Measurements from ENCODE around the gene SMURF2. TPM values are rescaled to one million over a fixed set of nuclear protein-coding genes. Genes with fewer than 3 reads are reported as not detected.
A peak's percentile ranks its signal among the peaks of the same experiment; 100 is the strongest.

Gene SMURF2
- total RNA-seq, 1 experiment from 2014 or later, result 127 TPM

DNA sequence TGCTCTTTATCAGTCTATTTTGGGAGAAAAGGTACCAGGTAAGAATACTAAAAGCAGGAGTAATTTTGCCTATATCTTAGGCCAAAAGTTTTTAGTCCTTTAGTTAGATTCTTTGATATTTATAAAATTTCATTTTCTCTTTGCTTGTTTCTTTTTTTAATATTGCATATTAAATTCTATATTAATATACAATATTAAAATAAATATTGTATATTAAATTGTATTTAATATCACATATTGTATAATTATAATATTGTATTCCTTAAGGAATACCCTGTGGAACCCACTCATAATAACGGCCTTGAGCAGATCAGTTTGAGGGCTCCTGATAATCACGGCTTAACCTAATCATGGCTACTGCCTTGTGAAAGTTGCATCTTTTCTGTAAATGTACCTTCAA lies 153.4 kb downstream of the SMURF2 start:
- TF ChIP-seq CEBPB (IDR thresholded peaks at IDR 0.05; ENCODE audit: low read depth) (no peak), EZH2phosphoT487 (IDR thresholded peaks at IDR 0.05; ENCODE audit: borderline replicate concordance) (no peak)
- ChIA-PET RAD21 (ENCODE audit: low non-redundant PET in 1 of 2, low total read pairs in 2 of 2, uncharacterized antibody in 2 of 2, unreplicated experiment in 2 of 2) (no interaction called here), CTCF (no interaction called here), POLR2A (no interaction called here)
- Histone ChIP-seq H3K27me3 (ENCODE audit: insufficient read depth, low read length) (no peaks in the 10 kb centered on the region), H3K9me2 (ENCODE audit: insufficient read depth) (no peaks in the 10 kb centered on the region), H2AFZ (ENCODE audit: low read depth, low read length, poor library complexity, severe bottlenecking) (no peak overlapping the region), H3K4me2 (ENCODE audit: low read length) (peak overlapping the region; percentile 87), H3K9me3 (ENCODE audit: control insufficient read depth in 1 of 2, insufficient read depth in 1 of 2, low read depth in 1 of 2, low read length in 2 of 2) (no peaks in the 10 kb centered on the region), H3K9ac (ENCODE audit: low read length) (peak overlapping the region; percentile 99; the same call in 1 of the 2 replicates), H4K20me1 (ENCODE audit: insufficient read depth) (peaks cover 32% of the 10 kb centered on the region; the same call in 1 of the 2 replicates), H3K4me3 (replicated peaks in 1 of 2; ENCODE audit: low read depth in 1 of 2, low read length in 2 of 2) (peak overlapping the region in 1 of 2 experiments; percentile 95; a peak in 1 of 4 replicates), H3K36me3 (ENCODE audit: control insufficient read depth in 1 of 2, insufficient read depth in 2 of 2, low read length in 2 of 2) (peaks cover 49 to 57% of the 10 kb centered on the region in 2 experiments), H3K4me1 (ENCODE audit: control insufficient read depth in 1 of 2, insufficient read depth in 2 of 2, low read length in 2 of 2) (peaks cover 12 to 22% of the 10 kb centered on the region in 2 experiments), H3K27ac (ENCODE audit: low read depth, low read length) (no peak overlapping the region), H3K79me2 (ENCODE audit: insufficient read depth, low read length) (peaks cover 89% of the 10 kb centered on the region)
- BruUV-seq (replicated peaks), result no TSS peak
- no peak for ATAC-seq
- no peak for DNase-seq (ENCODE audit: low read depth, low spot score)
- intact Hi-C loops (cut with micrococcal nuclease), result loop anchor here (5.0 kb wide), 1 partner anchor 139 kb away; no protein-coding TSS in a partner anchor

DNA sequence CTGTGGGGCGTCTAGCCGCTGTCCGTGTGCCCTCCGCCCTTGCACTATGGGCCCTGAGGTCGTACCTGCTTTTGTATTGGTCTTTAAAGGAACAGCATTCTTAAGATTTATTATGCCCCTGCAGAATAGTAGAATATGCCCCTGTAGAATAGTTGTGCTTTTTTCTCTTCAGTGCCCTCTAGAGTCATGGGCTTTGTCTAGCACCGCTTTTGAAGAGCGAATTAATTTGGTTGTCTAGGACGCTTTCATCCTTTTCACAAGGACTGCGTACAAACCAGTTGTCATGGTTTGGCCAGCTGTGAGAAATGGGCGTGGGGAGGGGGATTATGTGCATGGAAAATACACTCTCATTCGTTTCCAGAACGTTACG lies 154.7 kb downstream of the SMURF2 start:
- Histone ChIP-seq H3K27ac (ENCODE audit: low read depth, low read length) (peak overlapping the region; percentile 90), H2AFZ (ENCODE audit: low read depth, low read length, poor library complexity, severe bottlenecking) (no peak overlapping the region), H3K9me3 (ENCODE audit: control insufficient read depth in 1 of 2, insufficient read depth in 1 of 2, low read depth in 1 of 2, low read length in 2 of 2) (no peaks in the 10 kb centered on the region), H3K4me3 (replicated peaks in 1 of 2; ENCODE audit: low read depth in 1 of 2, low read length in 2 of 2) (peak overlapping the region; percentile 93 to 95), H4K20me1 (ENCODE audit: insufficient read depth) (peaks cover 44% of the 10 kb centered on the region; the same call in 1 of the 2 replicates), H3K27me3 (ENCODE audit: insufficient read depth, low read length) (no peaks in the 10 kb centered on the region), H3K79me2 (ENCODE audit: insufficient read depth, low read length) (peaks cover 89% of the 10 kb centered on the region), H3K9ac (ENCODE audit: low read length) (peak overlapping the region; percentile 99), H3K9me2 (ENCODE audit: insufficient read depth) (no peaks in the 10 kb centered on the region), H3K4me1 (ENCODE audit: control insufficient read depth in 1 of 2, insufficient read depth in 2 of 2, low read length in 2 of 2) (peaks cover 12 to 28% of the 10 kb centered on the region in 2 experiments), H3K4me2 (ENCODE audit: low read length) (peak overlapping the region; percentile 87), H3K36me3 (ENCODE audit: control insufficient read depth in 1 of 2, insufficient read depth in 2 of 2, low read length in 2 of 2) (peaks cover 50 to 60% of the 10 kb centered on the region in 2 experiments)
- intact Hi-C loops (cut with micrococcal nuclease), result loop anchor here (5.0 kb wide), 1 partner anchor 140 kb away; no protein-coding TSS in a partner anchor
- ATAC-seq (peak; percentile 21), DNase-seq (ENCODE audit: low read depth, low spot score) (no peak)
- ChIA-PET POLR2A (interaction anchor here (0.9 to 3.1 kb wide), 11 partner anchors 9 to 172 kb away, joined by 3 to 119 read pairs (median 6); partner anchors contain the start of gene POLG2), RAD21 (ENCODE audit: low non-redundant PET in 1 of 2, low total read pairs in 2 of 2, uncharacterized antibody in 2 of 2, unreplicated experiment in 2 of 2) (interaction anchor here in 1 of 2 experiments (1.2 kb wide), 1 partner anchor 10 kb away, joined by 5 read pairs; the partner anchor contains the start of gene POLG2), CTCF (interaction anchor here (1.6 kb wide), 1 partner anchor 87 kb away, joined by 7 read pairs; no protein-coding TSS in a partner anchor)
- TF ChIP-seq ZFX (IDR thresholded peaks at IDR 0.05) (no peak; the same call in 1 of the 2 replicates), SP1 (IDR thresholded peaks at IDR 0.05; ENCODE audit: low read depth) (no peak), RAD21 (IDR thresholded peaks at IDR 0.05; ENCODE audit: low read depth) (peak; percentile 32; the same call in 1 of the 2 replicates), SIN3A (IDR thresholded peaks at IDR 0.05; ENCODE audit: low read depth) (0 out of 2 replicates have a peak, but pooled peaks have one; percentile 17), TCF7L2 (IDR thresholded peaks at IDR 0.05; ENCODE audit: borderline replicate concordance, extremely low read depth, insufficient read depth, insufficient read length) (peak; percentile 57), SRF (IDR thresholded peaks at IDR 0.05; ENCODE audit: low read depth) (no peak), FOSL1 (IDR thresholded peaks at IDR 0.05; ENCODE audit: low read depth) (no peak), EZH2 (IDR thresholded peaks at IDR 0.05) (no peak), JUND (IDR thresholded peaks at IDR 0.05) (no peak)
- TF ChIP-seq, protein P1, sequence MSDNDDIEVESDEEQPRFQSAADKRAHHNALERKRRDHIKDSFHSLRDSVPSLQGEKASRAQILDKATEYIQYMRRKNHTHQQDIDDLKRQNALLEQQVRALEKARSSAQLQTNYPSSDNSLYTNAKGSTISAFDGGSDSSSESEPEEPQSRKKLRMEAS (IDR thresholded peaks at IDR 0.05), result no peak
- TF ChIP-seq, protein P2, sequence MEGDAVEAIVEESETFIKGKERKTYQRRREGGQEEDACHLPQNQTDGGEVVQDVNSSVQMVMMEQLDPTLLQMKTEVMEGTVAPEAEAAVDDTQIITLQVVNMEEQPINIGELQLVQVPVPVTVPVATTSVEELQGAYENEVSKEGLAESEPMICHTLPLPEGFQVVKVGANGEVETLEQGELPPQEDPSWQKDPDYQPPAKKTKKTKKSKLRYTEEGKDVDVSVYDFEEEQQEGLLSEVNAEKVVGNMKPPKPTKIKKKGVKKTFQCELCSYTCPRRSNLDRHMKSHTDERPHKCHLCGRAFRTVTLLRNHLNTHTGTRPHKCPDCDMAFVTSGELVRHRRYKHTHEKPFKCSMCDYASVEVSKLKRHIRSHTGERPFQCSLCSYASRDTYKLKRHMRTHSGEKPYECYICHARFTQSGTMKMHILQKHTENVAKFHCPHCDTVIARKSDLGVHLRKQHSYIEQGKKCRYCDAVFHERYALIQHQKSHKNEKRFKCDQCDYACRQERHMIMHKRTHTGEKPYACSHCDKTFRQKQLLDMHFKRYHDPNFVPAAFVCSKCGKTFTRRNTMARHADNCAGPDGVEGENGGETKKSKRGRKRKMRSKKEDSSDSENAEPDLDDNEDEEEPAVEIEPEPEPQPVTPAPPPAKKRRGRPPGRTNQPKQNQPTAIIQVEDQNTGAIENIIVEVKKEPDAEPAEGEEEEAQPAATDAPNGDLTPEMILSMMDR (IDR thresholded peaks at IDR 0.05 in 2 of 3, conservative IDR thresholded peaks at IDR 0.05 in 1 of 3; ENCODE audit: borderline replicate concordance in 1 of 3, insufficient read depth in 1 of 3, low read depth in 2 of 3, low read length in 2 of 3), result peak; percentile 43 to 46 (median 45); a peak in 5 of 6 replicates
- TF ChIP-seq, protein P3, sequence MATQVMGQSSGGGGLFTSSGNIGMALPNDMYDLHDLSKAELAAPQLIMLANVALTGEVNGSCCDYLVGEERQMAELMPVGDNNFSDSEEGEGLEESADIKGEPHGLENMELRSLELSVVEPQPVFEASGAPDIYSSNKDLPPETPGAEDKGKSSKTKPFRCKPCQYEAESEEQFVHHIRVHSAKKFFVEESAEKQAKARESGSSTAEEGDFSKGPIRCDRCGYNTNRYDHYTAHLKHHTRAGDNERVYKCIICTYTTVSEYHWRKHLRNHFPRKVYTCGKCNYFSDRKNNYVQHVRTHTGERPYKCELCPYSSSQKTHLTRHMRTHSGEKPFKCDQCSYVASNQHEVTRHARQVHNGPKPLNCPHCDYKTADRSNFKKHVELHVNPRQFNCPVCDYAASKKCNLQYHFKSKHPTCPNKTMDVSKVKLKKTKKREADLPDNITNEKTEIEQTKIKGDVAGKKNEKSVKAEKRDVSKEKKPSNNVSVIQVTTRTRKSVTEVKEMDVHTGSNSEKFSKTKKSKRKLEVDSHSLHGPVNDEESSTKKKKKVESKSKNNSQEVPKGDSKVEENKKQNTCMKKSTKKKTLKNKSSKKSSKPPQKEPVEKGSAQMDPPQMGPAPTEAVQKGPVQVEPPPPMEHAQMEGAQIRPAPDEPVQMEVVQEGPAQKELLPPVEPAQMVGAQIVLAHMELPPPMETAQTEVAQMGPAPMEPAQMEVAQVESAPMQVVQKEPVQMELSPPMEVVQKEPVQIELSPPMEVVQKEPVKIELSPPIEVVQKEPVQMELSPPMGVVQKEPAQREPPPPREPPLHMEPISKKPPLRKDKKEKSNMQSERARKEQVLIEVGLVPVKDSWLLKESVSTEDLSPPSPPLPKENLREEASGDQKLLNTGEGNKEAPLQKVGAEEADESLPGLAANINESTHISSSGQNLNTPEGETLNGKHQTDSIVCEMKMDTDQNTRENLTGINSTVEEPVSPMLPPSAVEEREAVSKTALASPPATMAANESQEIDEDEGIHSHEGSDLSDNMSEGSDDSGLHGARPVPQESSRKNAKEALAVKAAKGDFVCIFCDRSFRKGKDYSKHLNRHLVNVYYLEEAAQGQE (IDR thresholded peaks at IDR 0.05; ENCODE audit: low read depth), result no peak
- no TSS peak for BruUV-seq (replicated peaks)

Measured in HCT116 (cell line).